Small intestine (tissue), 7 donors: ENCODE results near the gene NPC1. TPM values are rescaled to one million over a fixed set of nuclear protein-coding genes. Genes with fewer than 3 reads are reported as not detected.

Experiments
- DNase-seq, 2 donors: peaks; one replicate each; pipeline versions ENCODE4 v3.0.0 to v3.0.0-alpha.2; 2013
- FAIRE-seq: peaks from 2 replicates; lab custom pipeline; 2012; peaks lifted over from hg19 to GRCh38; lab: Jason Lieb, UNC
- H3K27ac ChIP-seq, 3 donors: one replicate each; pipeline ENCODE4 v1.5.1; 2013; ENCODE audit warnings: low read length in 2 of 3, mild to moderate bottlenecking in 2 of 3, control low read depth in 1 of 3, inconsistent platforms in 1 of 3, low read depth in 1 of 3, moderate library complexity in 1 of 3
- H3K27me3 ChIP-seq, 3 donors: one replicate each; pipeline ENCODE4 v1.6.1; 2013; ENCODE audit warnings: low read length in 3 of 3, inconsistent platforms in 1 of 3; ENCODE audit not compliant: control insufficient read depth in 3 of 3, insufficient read depth in 3 of 3
- H3K36me3 ChIP-seq, 3 donors: one replicate each; pipeline ENCODE4 v1.6.1; 2013; ENCODE audit warnings: low read length in 3 of 3, inconsistent platforms in 1 of 3, low read depth in 1 of 3, mild to moderate bottlenecking in 1 of 3, moderate library complexity in 1 of 3; ENCODE audit not compliant: control insufficient read depth in 3 of 3, insufficient read depth in 2 of 3
- H3K4me1 ChIP-seq, 3 donors: one replicate each; pipeline ENCODE4 v1.6.1; 2013; ENCODE audit warnings: low read length in 2 of 3, inconsistent platforms in 1 of 3, low read depth in 1 of 3, mild to moderate bottlenecking in 1 of 3, moderate library complexity in 1 of 3; ENCODE audit not compliant: control insufficient read depth in 3 of 3, insufficient read depth in 2 of 3
- H3K4me3 ChIP-seq, 3 donors: one replicate each; pipeline ENCODE4 v1.5.1; 2013; ENCODE audit warnings: low read length in 3 of 3, control low read depth in 1 of 3, inconsistent platforms in 1 of 3, low read depth in 1 of 3, mild to moderate bottlenecking in 1 of 3, moderate library complexity in 1 of 3
- H3K9me3 ChIP-seq, 2 donors: one replicate each; pipeline ENCODE4 v1.6.1; 2013; ENCODE audit warnings: low read depth in 1 of 2, low read length in 1 of 2; ENCODE audit not compliant: control insufficient read depth in 2 of 2, insufficient read depth in 1 of 2
- WGBS, 3 donors: extraction: QIAGEN DNeasy Blood & Tissue Kit; methylation state at CpG; one replicate each; pipeline ENCODE4 v1.1.7; 2013; 5-methylcytosine and 5-hydroxymethylcytosine counted together
- polyA plus RNA-seq, 4 donors: library from polyadenylated mRNA; stranded (reverse) in 3 of 4; unstranded in 1 of 4; fragments of 200-250 nt in 3 of 4; fragments of 120-200 nt in 1 of 4; gene quantifications; one replicate each; pipeline versions ENCODE4 v1.2.1 to v1.2.3, GENCODE V29; 2013
- donor health status: healthy with polysubstance abuse.
- donor health status: control.
- donor health status: control.
- donor health status: Bipolar disorder and iron deficiency.
- donor health status: healthy.

Gene NPC1
- polyA plus RNA-seq, 4 donors, result 8.7 to 35.7 (median 20.9) TPM

GRCh38 chr18:23547306-23547705 is 39.0 kb downstream of the NPC1 start:
- DNase-seq, result no peak
- Histone ChIP-seq H3K9me3 (no peaks in the 10 kb centered on the region), H3K4me3 (no peak overlapping the region), H3K27me3 (no peaks in the 10 kb centered on the region), H3K36me3 (peaks cover 23 to 65% (median 34%) of the 10 kb centered on the region in 3 donors), H3K27ac (peak overlapping the region in 1 of 3 donors; percentile 50), H3K4me1 (peaks cover 0 to 6% (median 0%) of the 10 kb centered on the region in 3 donors)
- no peak for FAIRE-seq
- 79 to 85% (median 82%) methylated on average over 3 of the region's 3 CpGs for WGBS, 3 donors

DNA sequence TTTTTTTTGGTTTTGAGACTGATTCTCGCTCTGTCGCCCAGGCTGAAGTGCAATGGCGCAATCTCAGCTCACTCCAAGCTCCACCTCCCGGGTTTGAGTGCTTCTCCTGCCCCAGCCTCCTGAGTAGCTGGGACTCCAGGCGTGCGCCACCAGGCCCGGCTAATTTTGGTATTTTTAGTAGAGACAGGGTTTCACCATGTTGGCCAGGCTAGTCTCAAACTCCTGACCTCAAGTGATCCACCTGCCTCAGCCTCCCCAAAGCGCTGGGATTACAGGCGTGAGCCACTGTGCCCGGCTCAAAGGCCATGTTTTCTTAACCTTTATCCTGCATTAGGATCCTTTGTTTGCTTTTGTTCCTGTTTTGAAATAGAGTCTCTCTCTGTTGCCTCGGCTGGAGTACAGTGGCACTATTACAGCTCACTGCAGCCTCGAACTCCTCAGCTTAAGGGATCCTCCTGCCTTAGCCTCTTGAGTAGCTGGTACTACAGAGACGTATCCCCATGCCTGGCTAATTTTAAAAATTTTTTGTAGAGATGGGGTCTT is 41.0 kb downstream of the NPC1 start:
- Histone ChIP-seq H3K27me3 (no peaks in the 10 kb centered on the region), H3K36me3 (peaks cover 27 to 64% (median 28%) of the 10 kb centered on the region in 3 donors), H3K4me1 (peaks cover 0 to 6% (median 0%) of the 10 kb centered on the region in 3 donors), H3K9me3 (no peaks in the 10 kb centered on the region), H3K27ac (no peak overlapping the region), H3K4me3 (no peak overlapping the region)
- FAIRE-seq, result no peak
- peak in 1 of 2 donors; percentile 29 for DNase-seq
- 71 to 87% (median 79%) methylated on average over 13 of the region's 13 CpGs for WGBS, 3 donors

DNA sequence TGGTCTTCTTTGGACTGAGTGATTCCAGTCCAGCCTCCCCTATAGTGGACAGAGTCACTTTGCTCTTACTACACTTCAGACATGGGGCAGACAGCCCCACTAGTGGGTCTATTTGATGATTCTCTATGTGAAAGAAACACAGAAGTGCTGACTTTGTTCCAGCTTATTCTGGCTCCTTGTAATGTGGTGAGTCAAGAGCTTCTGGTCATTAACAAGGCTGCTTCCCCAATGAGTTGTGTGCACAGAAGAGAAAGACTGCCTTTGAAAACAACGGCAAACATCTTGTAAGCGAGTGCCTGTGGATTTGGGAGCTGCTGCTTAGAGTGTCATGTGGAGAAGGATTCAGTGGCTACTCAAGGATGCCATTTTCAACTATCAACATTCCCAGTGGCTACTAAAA is 43.8 kb downstream of the NPC1 start:
- H3K4me3 ChIP-seq, result no peak overlapping the region
- H3K27ac ChIP-seq, result no peak overlapping the region
- DNase-seq (no peak), FAIRE-seq (no peak)
- peaks cover 0 to 1% (median 0%) of the 10 kb centered on the region in 3 donors for H3K4me1 ChIP-seq
- no peaks in the 10 kb centered on the region for H3K27me3 ChIP-seq
- WGBS, 3 donors, result 96 to 100% (median 97%) methylated on average over 2 of the region's 2 CpGs
- no peaks in the 10 kb centered on the region for H3K9me3 ChIP-seq
- H3K36me3 ChIP-seq, result peaks cover 35 to 71% (median 39%) of the 10 kb centered on the region in 3 donors

DNA sequence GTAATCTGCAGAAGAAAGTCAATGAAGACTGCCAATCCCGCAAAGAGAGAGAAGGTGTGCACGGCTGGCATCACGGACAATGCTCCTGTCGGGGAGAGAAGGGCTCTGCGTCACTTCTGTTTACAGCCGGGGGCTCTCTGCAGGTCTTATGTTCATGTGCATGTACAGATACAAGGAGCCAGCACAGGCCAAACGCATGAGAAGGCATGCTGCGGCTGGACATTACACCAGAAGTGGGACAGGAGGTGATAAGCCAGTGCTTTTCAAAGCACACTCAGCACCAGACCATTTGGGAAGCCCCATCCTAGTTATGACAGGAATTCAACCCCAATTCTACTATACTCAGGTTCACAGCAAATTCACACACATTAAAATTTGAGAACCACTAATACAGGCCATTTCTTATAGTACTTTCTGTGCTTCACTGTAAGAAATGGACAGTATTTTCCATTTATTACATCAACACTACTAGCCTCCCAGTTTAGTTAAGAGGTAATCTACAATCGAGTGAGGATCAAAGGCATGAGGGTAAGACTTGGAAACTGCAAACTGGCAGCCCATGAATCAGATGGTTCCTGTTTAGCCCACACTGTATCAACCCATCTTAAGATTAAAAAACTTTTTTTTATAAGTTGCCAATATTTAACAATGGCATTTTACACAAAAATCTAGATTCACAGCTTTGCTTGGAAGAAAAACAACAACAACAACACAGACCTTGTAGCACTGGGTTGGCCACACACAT is 44.8 kb downstream of the NPC1 start:
- 86 to 92% (median 89%) methylated on average over 9 of the region's 9 CpGs for WGBS, 3 donors
- Histone ChIP-seq H3K4me1 (no peaks in the 10 kb centered on the region), H3K36me3 (peaks cover 37 to 78% (median 39%) of the 10 kb centered on the region in 3 donors), H3K9me3 (no peaks in the 10 kb centered on the region), H3K27me3 (no peaks in the 10 kb centered on the region), H3K27ac (no peak overlapping the region), H3K4me3 (no peak overlapping the region)
- FAIRE-seq (no peak), DNase-seq (no peak)

GRCh38 chr18:23540867-23541266 is 45.4 kb downstream of the NPC1 start:
- Histone ChIP-seq H3K4me3 (no peak overlapping the region), H3K9me3 (no peaks in the 10 kb centered on the region), H3K27ac (no peak overlapping the region), H3K36me3 (peaks cover 39 to 80% (median 41%) of the 10 kb centered on the region in 3 donors), H3K4me1 (no peaks in the 10 kb centered on the region), H3K27me3 (no peaks in the 10 kb centered on the region)
- DNase-seq (peak in 1 of 2 donors; percentile 18), FAIRE-seq (no peak)
- WGBS, 3 donors, result 72 to 91% (median 78%) methylated on average over 5 of the region's 5 CpGs

DNA sequence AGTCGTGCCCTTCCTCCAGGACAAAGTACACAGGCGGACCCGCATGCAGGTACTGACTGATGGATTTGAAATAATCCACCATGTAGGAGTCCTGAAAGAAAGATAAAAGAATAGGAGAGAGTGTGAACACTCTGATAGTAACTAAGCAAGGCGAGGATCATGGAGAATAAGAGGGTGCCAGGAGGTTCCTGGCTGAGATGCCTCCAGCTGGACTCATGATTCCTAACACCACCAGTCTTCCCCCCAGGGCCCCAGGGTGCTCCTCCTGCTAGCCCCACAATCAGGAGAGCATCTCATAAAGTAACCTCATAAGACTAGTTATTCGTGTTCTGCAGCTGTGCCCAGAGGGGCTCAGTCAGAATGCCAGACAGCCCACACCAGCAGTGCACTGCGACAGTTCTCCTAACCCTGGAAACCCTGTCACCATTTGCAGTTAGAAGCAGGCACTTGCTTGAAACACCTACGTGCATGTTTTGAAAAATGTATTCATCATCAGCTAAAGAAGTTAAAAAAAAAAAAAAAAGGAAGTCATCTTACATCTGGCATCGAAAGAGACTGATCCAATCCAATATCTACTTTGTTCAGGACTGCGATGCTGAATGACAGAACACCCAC is 46.3 kb downstream of the NPC1 start:
- Histone ChIP-seq H3K27ac (peak overlapping the region in 2 of 3 donors; percentile 8 to 38), H3K4me1 (no peaks in the 10 kb centered on the region), H3K4me3 (no peak overlapping the region), H3K9me3 (no peaks in the 10 kb centered on the region), H3K27me3 (no peaks in the 10 kb centered on the region), H3K36me3 (peaks cover 42 to 80% (median 43%) of the 10 kb centered on the region in 3 donors)
- WGBS, 3 donors, result 81 to 89% (median 86%) methylated on average over 9 of the region's 9 CpGs
- FAIRE-seq (no peak), DNase-seq (no peak)

DNA sequence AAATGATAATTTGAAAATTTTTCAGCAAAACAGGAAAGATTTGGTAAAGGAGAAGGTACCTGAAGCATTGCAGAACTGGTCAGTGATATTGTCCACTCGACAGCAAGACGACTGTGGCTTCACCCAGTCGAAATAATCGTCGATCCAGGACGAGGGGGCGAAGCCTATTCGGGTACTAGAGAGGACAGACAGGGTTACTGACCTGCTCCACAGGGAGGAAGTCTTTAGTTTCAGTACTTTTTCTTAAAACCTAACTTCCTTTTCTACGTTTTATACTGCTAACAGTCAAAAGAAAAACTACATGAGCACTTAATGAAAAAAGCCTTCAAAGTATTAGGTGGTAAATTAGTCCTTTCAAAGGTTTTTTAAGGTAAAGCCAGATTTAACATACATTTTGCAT is 47.0 kb downstream of the NPC1 start:
- H3K27ac ChIP-seq, result no peak overlapping the region
- DNase-seq (no peak), FAIRE-seq (no peak)
- H3K9me3 ChIP-seq, result no peaks in the 10 kb centered on the region
- H3K4me3 ChIP-seq, result no peak overlapping the region
- no peaks in the 10 kb centered on the region for H3K4me1 ChIP-seq
- H3K27me3 ChIP-seq, result no peaks in the 10 kb centered on the region
- H3K36me3 ChIP-seq, result peaks cover 44 to 82% (median 47%) of the 10 kb centered on the region in 3 donors
- 75 to 96% (median 82%) methylated on average over 9 of the region's 9 CpGs for WGBS, 3 donors

- Histone ChIP-seq H3K4me1 (no peaks in the 10 kb centered on the region), H3K27ac (no peak overlapping the region), H3K36me3 (peaks cover 45 to 82% (median 47%) of the 10 kb centered on the region in 3 donors), H3K27me3 (no peaks in the 10 kb centered on the region), H3K9me3 (no peaks in the 10 kb centered on the region), H3K4me3 (no peak overlapping the region)
- 79 to 89% (median 86%) methylated on average over 6 of the region's 6 CpGs for WGBS, 3 donors
- FAIRE-seq (no peak), DNase-seq (no peak)
Observed at GRCh38 chr18:23538870-23539269, 47.4 kb downstream of the NPC1 start.
